ENCODE data around the gene ADAMTS15. TPM values are rescaled to one million over a fixed set of nuclear protein-coding genes. Genes with fewer than 3 reads are reported as not detected.

Gene ADAMTS15
- total RNA-seq, 4 donors from 2014 or later, result 26.3 to 49.6 (median 34.5) TPM

- TF ChIP-seq CTCF (IDR thresholded peaks at IDR 0.05), result no peak
- ATAC-seq (ENCODE audit: low FRiP score) (no peak), DNase-seq (ENCODE audit: low spot score) (no peak)
These were observed 49.7 kb downstream of the ADAMTS15 start for GRCh38 chr11:130498181-130498580.

- no peak for TF ChIP-seq CTCF (IDR thresholded peaks at IDR 0.05)
- DNase-seq (ENCODE audit: low spot score) (no peak), ATAC-seq (ENCODE audit: low FRiP score) (no peak)
These were observed 51.4 kb downstream of the ADAMTS15 start for GRCh38 chr11:130499828-130500227.

- DNase-seq (ENCODE audit: low spot score) (no peak), ATAC-seq (ENCODE audit: low FRiP score) (no peak)
- TF ChIP-seq CTCF (IDR thresholded peaks at IDR 0.05), result no peak
These were observed 55.9 kb downstream of the ADAMTS15 start for GRCh38 chr11:130504317-130504716.

- no peak for TF ChIP-seq CTCF (IDR thresholded peaks at IDR 0.05)
- DNase-seq (ENCODE audit: low spot score) (no peak), ATAC-seq (ENCODE audit: low FRiP score) (no peak)
These were observed 60.5 kb downstream of the ADAMTS15 start for GRCh38 chr11:130508913-130509312.

- ATAC-seq (ENCODE audit: low FRiP score) (no peak), DNase-seq (ENCODE audit: low spot score) (no peak)
- no peak for TF ChIP-seq CTCF (IDR thresholded peaks at IDR 0.05)
These were observed 61.5 kb downstream of the ADAMTS15 start for GRCh38 chr11:130509942-130510341.

- ATAC-seq (ENCODE audit: low FRiP score), result no peak
- TF ChIP-seq CTCF (IDR thresholded peaks at IDR 0.05), result no peak
- no peak for DNase-seq (ENCODE audit: low spot score)
These were observed 62.1 kb downstream of the ADAMTS15 start for GRCh38 chr11:130510407-130511006.

GRCh38 chr11:130511765-130512164, 63.3 kb downstream of the ADAMTS15 start:
- ATAC-seq (ENCODE audit: low FRiP score), result no peak
- no peak for TF ChIP-seq CTCF (IDR thresholded peaks at IDR 0.05)
- no peak for DNase-seq (ENCODE audit: low spot score)

All from omental fat pad (tissue), 4 donors.